ENCODE data around the gene CDCA4.

The CDCA4 gene

GRCh38 chr14:105026033-105026785, 5.3 kb upstream of the CDCA4 start:
- Histone ChIP-seq H3K36me3 (no peaks in the 10 kb centered on the region), H3K27me3 (no peaks in the 10 kb centered on the region), H3K4me1 (0 out of 2 replicates have a peak, but pooled peaks cover 3% of the 10 kb centered on the region), H3K4me3 (ENCODE audit: low read depth, low read length) (no peak overlapping the region), H3K9me3 (no peaks in the 10 kb centered on the region)
- DNase-seq: no peak
- TF ChIP-seq CTCF (IDR thresholded peaks at IDR 0.05; ENCODE audit: low read depth, low read length): no peak

DNA sequence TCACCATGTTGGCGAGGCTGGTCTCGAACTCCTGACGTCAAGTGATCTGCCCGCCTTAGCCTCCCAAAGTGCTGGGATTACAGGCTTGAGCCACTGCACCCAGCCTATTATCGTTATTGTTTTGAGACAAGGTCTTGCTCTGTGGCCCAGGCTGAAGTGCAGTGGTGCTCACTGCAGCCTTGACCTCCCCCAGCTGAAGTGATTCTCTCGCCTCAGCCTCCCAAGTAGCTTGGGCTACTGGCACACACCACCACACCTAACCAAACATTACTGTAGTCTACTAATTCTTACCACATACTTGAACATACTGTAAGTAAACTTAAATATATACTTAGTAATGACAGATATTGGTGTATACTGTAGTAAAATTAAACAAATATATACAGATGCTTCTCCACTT, 4.5 kb upstream of the CDCA4 start:
- Histone ChIP-seq H3K4me1 (0 out of 2 replicates have a peak, but pooled peaks cover 3% of the 10 kb centered on the region), H3K36me3 (peaks cover 4% of the 10 kb centered on the region), H3K9me3 (no peaks in the 10 kb centered on the region), H3K4me3 (ENCODE audit: low read depth, low read length) (no peak overlapping the region), H3K27me3 (no peaks in the 10 kb centered on the region)
- no peak for TF ChIP-seq CTCF (IDR thresholded peaks at IDR 0.05; ENCODE audit: low read depth, low read length)
- DNase-seq: no peak

- H3K36me3 ChIP-seq: peaks cover 13% of the 10 kb centered on the region
- no peaks in the 10 kb centered on the region for H3K27me3 ChIP-seq
- H3K9me3 ChIP-seq: no peaks in the 10 kb centered on the region
- TF ChIP-seq CTCF (IDR thresholded peaks at IDR 0.05; ENCODE audit: low read depth, low read length): no peak
- H3K4me1 ChIP-seq: 0 out of 2 replicates have a peak, but pooled peaks cover 3% of the 10 kb centered on the region
- no peak overlapping the region for H3K4me3 ChIP-seq (ENCODE audit: low read depth, low read length)
- DNase-seq: no peak
These were observed 3.1 kb upstream of the CDCA4 start for GRCh38 chr14:105023791-105024480.

- DNase-seq: no peak
- 0 out of 2 replicates have a peak, but pooled peaks cover 3% of the 10 kb centered on the region for H3K4me1 ChIP-seq
- TF ChIP-seq CTCF (IDR thresholded peaks at IDR 0.05; ENCODE audit: low read depth, low read length): no peak
These were observed 2.3 kb upstream of the CDCA4 start for GRCh38 chr14:105023144-105023543.

DNA sequence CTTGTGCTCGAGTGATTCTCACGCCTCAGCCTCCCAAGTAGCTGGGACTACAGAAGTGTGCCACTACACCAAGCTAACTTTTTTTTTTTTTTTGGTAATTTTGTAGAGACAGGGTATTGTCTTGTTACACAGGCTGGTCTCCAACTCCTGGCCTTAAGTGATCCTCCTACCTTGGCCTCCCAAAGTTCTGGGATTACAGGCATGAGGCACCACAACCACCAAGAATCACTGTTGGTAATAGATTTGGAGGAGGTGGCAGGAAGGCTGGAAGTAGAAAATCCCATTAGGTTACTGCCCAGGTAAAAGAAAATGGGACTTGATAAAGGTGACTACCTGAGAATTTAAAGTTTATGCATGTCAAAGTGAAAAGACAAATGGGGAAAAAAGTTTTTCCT, 1.4 kb upstream of the CDCA4 start:
- Histone ChIP-seq H3K27me3 (no peaks in the 10 kb centered on the region), H3K4me1 (0 out of 2 replicates have a peak, but pooled peaks cover 3% of the 10 kb centered on the region), H3K9me3 (no peaks in the 10 kb centered on the region), H3K36me3 (peaks cover 17% of the 10 kb centered on the region), H3K4me3 (ENCODE audit: low read depth, low read length) (peak overlapping the region; percentile 90)
- TF ChIP-seq CTCF (IDR thresholded peaks at IDR 0.05; ENCODE audit: low read depth, low read length): no peak
- no peak for DNase-seq

More at GRCh38 chr14:105023144-105023543, 2.3 kb upstream of the CDCA4 start:
- peaks cover 17% of the 10 kb centered on the region for H3K36me3 ChIP-seq
- no peaks in the 10 kb centered on the region for H3K9me3 ChIP-seq
- H3K27me3 ChIP-seq: no peaks in the 10 kb centered on the region
- no peak overlapping the region for H3K4me3 ChIP-seq (ENCODE audit: low read depth, low read length)

Measured in BE2C (cell line).